RPMI8226 (cell line): ENCODE results near the gene PDLIM4.

Experiments used
- DNase-seq: peaks from one replicate; pipeline ENCODE4 v3.0.0-alpha.2; 2015

The PDLIM4 gene

DNA sequence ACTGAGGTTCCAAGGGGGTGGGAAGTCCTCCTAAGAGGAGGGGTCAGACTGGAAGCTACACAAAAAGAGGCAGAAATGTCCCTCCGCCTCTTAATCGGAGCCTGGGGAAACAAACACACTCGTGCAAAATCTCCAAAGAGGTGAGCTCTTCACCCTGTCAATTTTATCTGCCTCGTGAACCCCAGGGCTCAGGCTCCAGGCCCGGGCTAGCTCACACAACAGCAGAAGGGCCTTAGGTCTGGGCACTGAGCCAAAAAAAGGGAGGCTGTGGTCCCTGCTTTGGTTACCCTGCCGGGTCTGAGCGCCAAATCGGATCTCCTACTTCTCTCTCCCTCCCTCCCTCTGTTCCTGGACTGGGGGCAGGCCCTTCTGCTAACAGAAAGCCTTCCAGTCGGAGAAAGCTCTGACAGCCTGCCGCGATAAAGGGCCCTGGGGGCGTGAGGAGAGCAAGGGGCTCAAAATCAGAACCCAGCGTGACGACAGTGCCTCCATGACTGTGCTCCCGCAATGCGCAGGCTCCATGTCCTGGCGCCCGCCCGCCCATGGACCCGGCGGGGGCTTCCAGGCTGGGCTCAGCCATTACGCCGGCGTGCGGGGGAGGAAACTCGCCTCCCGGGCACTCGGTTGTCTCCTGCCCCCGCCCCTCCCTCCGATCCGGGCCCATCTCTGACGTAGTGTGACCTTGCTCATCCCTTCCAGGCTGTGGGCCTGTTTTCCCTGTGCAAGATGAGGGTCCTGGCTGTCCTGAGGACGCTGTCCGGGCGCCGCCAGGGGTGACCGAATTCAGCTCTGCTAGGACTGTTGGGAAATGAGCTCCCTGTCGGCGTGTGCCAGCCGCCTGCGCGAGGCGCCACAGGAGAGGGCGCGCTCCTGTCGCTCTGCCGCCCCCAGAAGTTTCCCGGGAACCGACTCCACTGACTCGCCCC is 35.8 kb downstream of the PDLIM4 start:
- DNase-seq: peak; percentile 95

DNA sequence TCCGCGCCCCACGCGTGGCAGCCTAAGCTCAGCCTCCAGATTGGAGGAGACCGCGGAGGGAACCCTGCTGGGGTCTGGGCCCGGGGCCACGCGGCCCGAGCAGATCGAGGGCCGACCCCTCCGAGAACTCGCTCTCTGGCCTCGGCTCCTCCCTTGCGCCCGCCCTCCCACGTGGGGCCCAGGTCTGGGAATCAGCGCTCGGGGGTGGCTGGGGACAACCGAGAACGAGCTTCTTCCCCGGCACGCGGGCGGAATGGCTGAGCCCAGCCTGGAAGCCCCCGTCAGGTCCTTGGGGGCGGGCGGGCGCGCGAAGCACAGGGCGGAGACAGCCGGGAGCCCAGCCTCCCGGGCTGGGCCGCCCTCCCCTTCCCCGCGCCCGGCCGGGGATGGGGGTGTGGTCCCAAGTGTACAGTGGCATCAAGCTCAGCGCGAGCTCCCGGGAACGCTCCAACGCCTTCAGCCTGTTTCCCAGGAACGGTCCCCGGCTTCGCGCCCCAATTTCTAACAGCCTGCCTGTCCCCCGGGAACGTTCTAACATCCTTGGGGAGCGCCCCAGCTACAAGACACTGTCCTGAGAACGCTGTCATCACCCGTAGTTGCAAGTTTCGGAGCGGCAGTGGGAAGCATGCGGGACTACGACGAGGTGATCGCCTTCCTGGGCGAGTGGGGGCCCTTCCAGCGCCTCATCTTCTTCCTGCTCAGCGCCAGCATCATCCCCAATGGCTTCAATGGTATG is 36.7 kb downstream of the PDLIM4 start, which contains the start of gene SLC22A4:
SLC22A4 (plus strand) TSS at position 403 of the 736 bp plus-strand sequence; CDS start at position 626, 223 bp downstream.
- DNase-seq: peak; percentile 87

DNA sequence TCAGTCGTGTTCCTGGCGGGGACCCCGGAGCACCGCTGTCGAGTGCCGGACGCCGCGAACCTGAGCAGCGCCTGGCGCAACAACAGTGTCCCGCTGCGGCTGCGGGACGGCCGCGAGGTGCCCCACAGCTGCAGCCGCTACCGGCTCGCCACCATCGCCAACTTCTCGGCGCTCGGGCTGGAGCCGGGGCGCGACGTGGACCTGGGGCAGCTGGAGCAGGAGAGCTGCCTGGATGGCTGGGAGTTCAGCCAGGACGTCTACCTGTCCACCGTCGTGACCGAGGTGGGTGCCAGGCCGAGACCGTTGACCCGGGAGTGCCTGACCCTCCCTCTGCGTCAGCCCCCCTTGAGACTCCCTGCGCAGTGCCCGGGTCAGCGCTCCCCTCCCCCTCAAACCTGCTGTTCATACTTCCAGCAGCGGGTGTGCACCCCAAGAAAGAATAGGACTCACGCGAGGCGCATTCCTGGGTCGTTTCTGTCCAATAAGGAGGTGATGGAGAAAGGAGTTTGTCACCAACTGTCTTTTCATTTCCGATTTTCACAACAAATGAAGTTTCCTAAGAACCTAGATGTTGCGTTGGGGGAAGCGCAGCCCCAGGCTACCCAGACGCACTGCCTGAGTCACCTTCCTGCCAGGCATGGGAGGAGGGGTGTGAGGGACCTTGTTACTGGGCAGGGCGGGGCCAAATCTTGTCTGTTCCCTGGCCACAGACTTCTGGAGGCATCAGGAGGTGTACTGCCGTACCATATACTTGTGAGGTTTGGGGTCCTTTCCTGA is 37.4 kb downstream of the PDLIM4 start:
- DNase-seq: peak; percentile 82

DNA sequence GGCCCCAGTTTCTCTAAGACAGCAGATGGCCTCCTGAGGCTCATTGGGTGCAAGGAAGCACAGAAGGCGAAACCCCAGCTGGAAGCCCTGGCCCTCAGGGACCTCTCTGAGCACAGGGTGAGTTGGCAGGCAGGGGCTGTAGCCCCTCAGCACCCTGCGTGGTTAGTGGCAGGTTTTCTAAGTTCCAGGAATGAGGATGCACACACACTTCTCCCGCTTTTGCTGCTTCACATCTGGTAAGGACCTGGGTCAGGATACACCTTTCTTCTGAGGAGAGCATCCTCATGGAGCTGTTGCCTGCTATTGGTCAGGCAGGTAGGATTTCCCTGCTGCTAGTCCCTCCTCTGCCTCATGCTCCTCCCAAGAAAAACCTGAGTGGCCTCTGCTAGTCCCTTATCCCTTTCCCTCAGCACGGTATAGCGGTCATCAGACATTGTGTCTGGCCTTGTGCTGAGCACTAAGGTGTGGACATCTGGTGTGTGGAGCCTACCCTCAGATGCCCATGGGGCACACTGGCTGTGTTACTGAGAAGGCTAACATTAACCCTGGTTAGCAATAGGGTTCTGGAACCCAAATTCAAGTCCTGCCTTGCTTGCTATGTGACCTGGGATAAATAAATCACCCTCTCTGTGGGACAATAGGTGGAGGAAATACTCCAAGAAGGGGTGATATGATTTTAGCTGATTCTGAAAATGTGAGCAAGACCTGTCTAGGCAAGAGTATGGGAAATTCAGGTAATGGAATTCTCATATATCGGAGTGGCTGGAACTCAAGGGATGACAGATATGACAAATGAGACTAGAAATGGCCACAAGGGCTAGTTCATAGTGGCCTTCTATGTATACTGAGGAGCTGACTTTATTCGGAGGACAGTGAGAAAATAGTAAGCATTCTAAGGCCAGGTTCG is 38.3 kb downstream of the PDLIM4 start:
- no peak for DNase-seq

DNA sequence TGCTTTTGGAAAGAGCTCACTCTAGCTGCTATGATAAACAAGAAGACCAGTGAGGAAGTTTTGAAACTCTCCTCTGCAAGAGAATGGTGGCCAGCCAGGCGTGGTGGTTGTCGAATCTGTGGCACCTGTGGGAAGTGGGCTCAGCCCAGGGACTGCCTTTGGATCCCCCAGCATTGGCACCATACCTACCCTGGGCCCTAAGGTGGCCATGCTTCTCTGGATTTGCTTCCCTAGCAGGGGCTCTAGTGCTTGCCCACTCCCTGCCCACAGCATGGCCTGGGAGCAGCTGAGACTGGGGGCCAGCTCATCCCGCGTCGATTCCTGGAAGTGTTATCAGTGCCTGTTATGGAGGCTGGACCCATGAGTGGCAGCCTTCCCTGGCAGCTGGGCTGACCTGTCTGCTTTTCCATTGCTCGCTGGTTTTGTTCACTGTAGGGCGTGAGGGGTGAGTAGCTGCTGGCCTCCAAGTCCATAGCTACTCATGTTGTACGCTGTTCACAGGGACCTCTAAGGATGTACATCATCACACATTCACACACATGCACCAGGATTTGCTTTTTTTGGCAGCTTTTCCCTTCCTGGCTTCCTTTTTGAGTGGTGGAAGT is 39.0 kb downstream of the PDLIM4 start:
- DNase-seq: no peak

DNA sequence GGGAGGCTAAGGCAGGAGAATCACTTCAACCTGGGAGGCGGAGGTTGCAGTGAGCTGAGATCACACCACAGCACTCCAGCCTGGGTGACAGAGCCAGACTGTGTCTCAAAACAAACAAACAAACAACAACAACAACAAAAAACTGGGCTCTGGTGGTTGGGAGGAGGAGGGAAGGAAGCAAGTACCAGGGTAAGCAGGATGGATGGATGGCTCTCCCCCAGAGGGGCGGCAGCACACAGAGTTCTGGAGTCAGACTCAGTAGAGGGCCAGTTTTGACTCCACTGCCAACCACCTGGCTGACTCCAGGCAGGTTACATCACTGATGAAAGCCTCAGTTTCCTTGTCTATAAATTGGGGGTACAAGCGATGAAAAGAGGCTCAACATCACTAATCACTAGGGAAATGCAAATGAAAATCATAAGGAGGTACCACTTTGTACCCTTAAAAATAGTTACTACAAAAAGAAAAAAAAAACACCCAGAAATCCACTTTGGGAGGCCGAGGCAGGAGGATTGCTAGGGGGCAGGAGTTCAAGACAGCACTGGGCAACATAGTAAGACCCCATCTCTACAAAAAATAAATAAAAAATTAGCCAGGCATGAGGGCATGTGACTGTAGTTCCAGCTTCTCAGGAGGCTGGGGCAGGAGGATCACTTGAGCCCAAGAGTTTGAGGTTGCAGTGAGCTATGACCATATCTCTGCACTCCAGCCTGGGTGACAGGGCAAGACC is 39.9 kb downstream of the PDLIM4 start:
- DNase-seq: no peak

DNA sequence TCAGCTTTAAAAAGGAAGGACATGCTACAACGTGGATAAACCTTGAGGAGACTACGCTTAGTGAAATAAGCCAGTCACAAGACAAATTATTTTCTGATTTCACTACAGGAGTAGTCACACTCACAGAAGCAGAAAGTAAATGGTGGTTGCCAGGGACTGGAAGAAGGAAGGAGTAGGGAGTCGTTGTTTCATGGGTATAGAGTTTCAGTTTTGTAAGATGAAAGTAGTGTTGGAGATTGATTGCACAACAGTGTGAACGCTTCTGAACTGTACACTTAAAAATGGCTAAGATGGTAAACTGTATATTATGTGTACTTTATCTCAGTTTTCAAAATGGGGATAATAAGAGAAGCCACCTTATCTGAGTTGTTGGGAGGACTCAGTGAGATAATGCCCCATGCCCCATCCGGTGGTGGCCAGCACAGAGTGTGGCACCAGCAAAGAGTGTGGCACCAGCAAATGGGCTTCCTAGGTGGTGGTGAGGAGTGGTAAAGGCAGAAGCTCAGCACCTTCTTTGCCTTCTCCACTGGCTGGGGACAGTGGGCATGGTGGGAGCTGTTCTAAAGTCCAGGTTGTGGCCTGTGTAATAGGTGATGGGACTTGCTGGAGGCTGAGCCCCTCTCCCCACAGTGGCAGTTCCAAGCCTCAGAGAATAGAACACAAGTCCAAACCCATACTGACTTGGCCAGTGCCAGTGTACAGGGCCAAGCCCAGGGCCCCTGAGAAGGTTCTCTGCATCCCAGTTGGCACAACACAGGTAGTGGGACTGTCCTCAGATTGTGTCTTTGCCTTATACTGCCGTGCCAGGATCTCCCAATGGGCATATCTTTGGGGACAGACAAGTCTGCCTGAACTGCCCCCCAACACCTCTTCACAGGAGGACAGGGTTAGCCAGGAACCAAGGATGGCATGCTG is 41.1 kb downstream of the PDLIM4 start:
- no peak for DNase-seq

DNA sequence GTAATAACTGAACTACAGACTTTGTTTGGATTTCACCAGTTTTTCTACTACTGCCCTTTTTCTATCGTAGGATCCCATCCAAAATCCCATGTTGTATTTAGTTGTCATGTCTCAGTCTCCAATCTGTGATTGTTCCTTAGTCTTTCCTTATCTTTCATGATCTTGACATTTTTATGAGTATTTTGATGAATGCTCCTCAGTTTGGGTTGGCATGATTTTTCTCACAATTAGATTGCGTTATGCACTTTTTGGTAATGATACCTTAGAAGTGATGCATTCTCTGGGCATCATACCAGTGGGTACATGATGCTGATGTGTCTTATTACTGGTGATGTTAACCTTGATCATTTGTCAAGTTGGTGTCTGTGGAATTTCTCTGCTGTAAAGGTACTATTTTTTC is 42.4 kb downstream of the PDLIM4 start:
- DNase-seq: no peak

DNA sequence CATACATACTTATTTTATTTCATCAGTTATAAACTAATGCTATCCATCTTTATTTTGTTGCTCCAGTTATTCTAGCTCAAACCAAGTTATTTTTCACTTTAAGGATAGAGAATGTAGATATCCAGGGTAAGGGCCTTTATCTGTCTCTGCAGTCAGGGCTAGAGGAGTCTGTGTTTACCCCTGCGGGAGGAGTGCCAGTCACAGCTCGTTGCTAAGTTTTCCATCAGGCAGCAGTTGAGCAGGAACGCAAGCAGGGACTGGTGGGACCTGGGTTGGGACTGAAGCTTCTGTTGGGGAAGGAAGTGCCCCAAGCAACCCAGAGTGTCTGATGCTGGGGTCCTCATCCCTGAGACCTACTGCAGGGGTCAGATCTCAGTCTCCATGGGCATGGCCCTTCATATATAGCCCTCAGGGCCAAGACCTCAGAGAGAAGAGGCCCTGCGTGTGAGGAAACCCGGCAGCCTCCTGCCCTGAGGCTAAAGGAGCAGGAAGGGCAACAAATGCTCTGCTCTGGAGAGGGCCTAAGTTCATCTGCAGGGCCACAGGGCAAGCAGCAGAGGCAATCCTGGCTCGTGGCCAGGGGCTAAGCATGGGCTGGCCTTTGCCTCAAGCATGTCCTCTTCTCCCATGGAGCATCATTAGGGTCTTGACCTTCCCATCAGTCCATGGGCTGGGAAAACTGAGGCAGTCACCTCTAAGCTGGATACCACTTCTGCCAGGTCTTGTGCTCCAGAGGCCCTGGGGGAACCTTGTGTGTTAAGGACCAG is 43.3 kb downstream of the PDLIM4 start:
- DNase-seq: no peak

GRCh38 chr5:132301344-132302271 is 44.1 kb downstream of the PDLIM4 start:
- DNase-seq: no peak

DNA sequence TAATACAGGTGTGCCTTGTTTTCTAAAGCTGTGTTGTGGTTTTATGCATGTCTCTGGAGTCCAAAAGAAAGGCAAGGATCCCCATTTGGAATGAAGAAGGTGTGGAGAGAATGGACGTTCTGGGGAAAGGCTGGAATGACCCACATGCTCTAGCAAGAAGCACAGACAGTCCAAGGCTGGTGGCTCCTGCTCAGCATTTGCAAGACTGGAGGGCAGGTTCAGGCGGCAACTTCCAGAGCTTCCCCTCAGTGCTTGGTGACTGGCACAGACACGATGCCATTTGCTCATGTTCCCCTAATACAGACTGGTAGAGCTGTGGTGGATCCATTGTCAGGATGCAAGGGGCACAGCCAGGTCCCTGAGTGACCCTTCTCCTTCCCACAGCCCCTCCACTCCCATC is 44.9 kb downstream of the PDLIM4 start:
- no peak for DNase-seq

DNA sequence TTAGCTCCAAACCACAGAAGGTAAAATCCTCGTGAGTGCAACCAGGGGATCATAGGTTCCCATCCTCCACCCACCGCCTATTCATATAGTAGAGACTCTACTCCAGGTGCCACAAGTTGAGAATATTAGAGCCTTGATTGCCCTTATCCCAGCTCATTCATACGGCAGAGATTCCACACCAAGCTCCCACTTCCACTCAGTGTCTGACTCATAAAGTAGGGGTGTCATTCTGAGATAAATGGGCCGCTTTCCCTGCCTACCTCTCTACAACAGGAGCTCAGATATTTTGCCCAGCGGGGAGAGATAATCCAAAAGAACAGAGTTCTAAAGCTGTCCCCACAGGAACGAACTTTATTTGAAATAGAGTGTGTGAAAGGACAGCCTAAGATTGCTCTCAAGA is 46.1 kb downstream of the PDLIM4 start:
- DNase-seq: no peak

GRCh38 chr5:132305420-132305819 is 47.9 kb downstream of the PDLIM4 start:
- no peak for DNase-seq

DNA sequence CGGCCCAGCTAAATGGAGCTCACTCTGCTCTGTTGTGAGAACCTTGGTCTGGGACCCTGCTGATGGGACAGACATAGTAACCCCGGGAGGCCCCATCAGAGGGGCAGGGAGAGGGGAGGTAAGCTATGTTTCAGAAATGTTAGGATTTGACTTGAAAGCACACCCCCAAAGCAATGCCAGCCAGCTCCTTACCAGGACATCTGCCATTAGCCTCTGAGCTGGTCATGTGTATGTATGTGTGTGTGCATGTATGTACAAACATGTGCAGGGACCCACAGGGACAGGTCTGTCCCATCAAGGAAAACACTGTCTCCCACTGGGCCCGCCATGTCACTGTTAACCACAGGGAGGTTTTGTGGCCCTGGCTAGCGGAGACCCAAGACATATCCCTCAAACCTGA is 51.2 kb downstream of the PDLIM4 start:
- no peak for DNase-seq

- no peak for DNase-seq
These were observed 52.2 kb downstream of the PDLIM4 start for GRCh38 chr5:132309679-132310078.

- DNase-seq: no peak
These were observed 52.8 kb downstream of the PDLIM4 start for GRCh38 chr5:132310141-132310834.

DNA sequence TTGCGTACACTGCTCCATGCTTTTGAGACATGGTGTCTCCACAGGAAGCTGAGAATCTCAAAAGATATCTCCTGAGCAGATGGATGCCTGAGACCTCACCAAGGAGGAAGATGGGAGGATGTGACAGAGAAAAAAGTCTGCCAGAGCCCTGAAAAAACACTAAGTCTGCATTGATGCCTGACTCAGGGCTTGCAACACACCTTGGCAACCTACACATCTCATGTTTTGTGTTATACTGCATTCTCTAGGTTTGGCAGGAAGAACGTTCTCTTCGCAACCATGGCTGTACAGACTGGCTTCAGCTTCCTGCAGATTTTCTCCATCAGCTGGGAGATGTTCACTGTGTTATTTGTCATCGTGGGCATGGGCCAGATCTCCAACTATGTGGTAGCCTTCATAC is 55.9 kb downstream of the PDLIM4 start:
- DNase-seq: no peak
